Neural progenitor cell (in vitro differentiated cells): ENCODE measurements around the gene SIX4. TPM values are rescaled to one million over a fixed set of nuclear protein-coding genes. Genes with fewer than 3 reads are reported as not detected.
A peak's percentile ranks its signal among the peaks of the same experiment; 100 is the strongest.
"Not testable (repeated sequence)": the region's sequence is repeated elsewhere in the genome, so short reads cannot be mapped to it uniquely, and the experiment has no call there.

Experiments used
- DNase-seq: peaks from one replicate; pipeline ENCODE4 v3.0.0-alpha.2; 2016; ENCODE audit warnings: low spot score
- H2AFZ ChIP-seq: fragments of 200-600 bp; sonication (generic); replicated peaks from 2 replicates; pipeline ENCODE4 v1.6.1; 2016; ENCODE audit warnings: antibody characterized with exemption
- H3F3A ChIP-seq: fragments of 200-600 bp; sonication (generic); 2 replicates; pipeline ENCODE4 v1.6.1; 2016; ENCODE audit warnings: antibody characterized with exemption, low read depth
- H3K27ac ChIP-seq: fragments of 200-600 bp; sonication (generic); 2 replicates; pipeline ENCODE4 v1.5.1; 2016; ENCODE audit warnings: mild to moderate bottlenecking
- H3K27me3 ChIP-seq: fragments of 200-600 bp; sonication (generic); 2 replicates; pipeline ENCODE4 v1.6.1; 2016; ENCODE audit warnings: mild to moderate bottlenecking, moderate library complexity
- H3K36me3 ChIP-seq: fragments of 200-600 bp; sonication (generic); 2 replicates; pipeline ENCODE4 v1.5.1; 2016
- H3K4me1 ChIP-seq: fragments of 200-600 bp; sonication (generic); 2 replicates; pipeline ENCODE4 v1.6.1; 2016; ENCODE audit warnings: mixed run types
- H3K4me2 ChIP-seq: fragments of 200-600 bp; sonication (generic); 2 replicates; pipeline ENCODE4 v1.6.1; 2016
- H3K4me3 ChIP-seq: fragments of 200-600 bp; sonication (generic); 2 replicates; pipeline ENCODE4 v1.5.1; 2016
- H3K79me2 ChIP-seq: fragments of 200-600 bp; sonication (generic); 2 replicates; pipeline ENCODE4 v1.6.1; 2016; ENCODE audit warnings: low read depth
- H3K9ac ChIP-seq: fragments of 200-600 bp; sonication (generic); 2 replicates; pipeline ENCODE4 v1.6.1; 2016
- H3K9me3 ChIP-seq: fragments of 200-600 bp; sonication (generic); 2 replicates; pipeline ENCODE4 v1.5.1; 2016; ENCODE audit warnings: low read depth
- H4K20me1 ChIP-seq: fragments of 200-600 bp; sonication (generic); 2 replicates; pipeline ENCODE4 v1.6.1; 2016; ENCODE audit warnings: low read depth
- H3K27ac Mint-ChIP-seq: 3 replicates; pipeline ENCODE4 v1.8.0; 2021; ENCODE audit warnings: mixed read lengths
- H3K27me3 Mint-ChIP-seq: 2 replicates; pipeline ENCODE4 v1.8.0; 2022; ENCODE audit warnings: low read depth, mild to moderate bottlenecking, inconsistent platforms, moderate library complexity, mixed read lengths; ENCODE audit not compliant: insufficient read depth
- H3K36me3 Mint-ChIP-seq: 3 replicates; pipeline ENCODE4 v1.8.0; 2021; ENCODE audit warnings: mixed read lengths
- H3K4me1 Mint-ChIP-seq: 3 replicates; pipeline ENCODE4 v1.8.0; 2021; ENCODE audit warnings: mixed read lengths
- H3K4me3 Mint-ChIP-seq: 3 replicates; pipeline ENCODE4 v1.8.0; 2021; ENCODE audit warnings: mild to moderate bottlenecking, moderate library complexity, mixed read lengths
- H3K9me3 Mint-ChIP-seq: 3 replicates; pipeline ENCODE4 v1.8.0; 2020; ENCODE audit warnings: mixed read lengths
- EZH2 ChIP-seq: fragments of 200-600 bp; sonication (generic); IDR thresholded peaks from 2 replicates; pipeline ENCODE4 v1.6.1; 2017; ENCODE audit warnings: antibody characterized with exemption, mild to moderate bottlenecking, moderate library complexity
- EZH2phosphoT487 ChIP-seq: fragments of 200-600 bp; sonication (generic); IDR thresholded peaks from 2 replicates; pipeline ENCODE4 v1.6.1; 2017; ENCODE audit warnings: antibody characterized with exemption
- total RNA-seq: library from RNA; depleted of rRNA; stranded (reverse); fragments of >200 nt; gene quantifications from 2 replicates; pipeline ENCODE4 v1.2.3, GENCODE V29; 2015; ENCODE audit warnings: low replicate concordance
- TF ChIP-seq, protein P1 (sequence below): fragments of 200-600 bp; sonication (generic); IDR thresholded peaks from 2 replicates; pipeline ENCODE4 v1.5.1; 2017; ENCODE audit warnings: antibody characterized with exemption, mild to moderate bottlenecking

The SIX4 gene
- total RNA-seq, 1 donor from 2014 or later, result 32.9 TPM

DNA sequence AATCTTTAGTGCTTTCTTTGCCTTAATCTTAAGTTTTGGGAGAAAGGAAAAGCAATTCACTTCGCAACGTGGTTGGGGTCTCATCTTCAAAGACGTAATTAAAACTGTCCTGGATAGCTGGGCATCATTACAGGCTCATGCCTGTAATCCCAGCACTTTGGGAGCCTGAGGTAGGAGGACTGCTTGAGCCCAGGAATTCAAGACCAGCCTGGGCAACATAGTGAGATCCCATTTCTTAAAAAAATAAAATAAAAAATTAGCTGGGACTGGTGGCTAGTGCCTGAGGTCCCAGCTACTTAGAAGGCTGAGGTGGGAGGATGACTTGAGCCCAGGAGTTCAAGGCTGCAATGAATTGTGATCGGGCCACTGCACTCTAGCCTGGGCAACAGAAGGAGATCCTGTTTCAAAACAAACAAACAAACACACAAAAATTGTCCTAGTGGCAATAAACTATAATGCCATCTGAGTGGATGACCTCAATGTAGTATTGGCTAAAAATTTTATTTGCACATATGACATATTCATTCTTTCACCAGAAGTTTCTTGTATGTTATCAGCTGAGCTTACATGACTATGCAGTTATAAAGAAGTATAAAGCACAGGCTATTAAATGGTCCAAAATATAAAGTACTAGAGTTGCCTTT, 8.8 kb upstream of the SIX4 start:
- H3K27me3 Mint-ChIP-seq, result no peaks in the 10 kb centered on the region
- peaks cover 11% of the 10 kb centered on the region for H3K4me1 ChIP-seq
- H3K27ac ChIP-seq, result no peak overlapping the region
- no peak overlapping the region for H2AFZ ChIP-seq
- no peak overlapping the region for H3K9ac ChIP-seq
- H3K4me3 ChIP-seq, result no peak overlapping the region
- H3K9me3 ChIP-seq, result no peaks in the 10 kb centered on the region
- peaks cover 10% of the 10 kb centered on the region for H3K27me3 ChIP-seq
- H3K4me3 Mint-ChIP-seq, result no peak overlapping the region
- H3K36me3 ChIP-seq, result no peaks in the 10 kb centered on the region
- H3K79me2 ChIP-seq, result peaks cover 34% of the 10 kb centered on the region
- H3K4me1 Mint-ChIP-seq, result peaks cover 17% of the 10 kb centered on the region
- no peaks in the 10 kb centered on the region for H3K36me3 Mint-ChIP-seq
- H3K27ac Mint-ChIP-seq, result no peak overlapping the region
- TF ChIP-seq EZH2phosphoT487 (no peak), EZH2 (no peak)
- TF ChIP-seq, protein P1, sequence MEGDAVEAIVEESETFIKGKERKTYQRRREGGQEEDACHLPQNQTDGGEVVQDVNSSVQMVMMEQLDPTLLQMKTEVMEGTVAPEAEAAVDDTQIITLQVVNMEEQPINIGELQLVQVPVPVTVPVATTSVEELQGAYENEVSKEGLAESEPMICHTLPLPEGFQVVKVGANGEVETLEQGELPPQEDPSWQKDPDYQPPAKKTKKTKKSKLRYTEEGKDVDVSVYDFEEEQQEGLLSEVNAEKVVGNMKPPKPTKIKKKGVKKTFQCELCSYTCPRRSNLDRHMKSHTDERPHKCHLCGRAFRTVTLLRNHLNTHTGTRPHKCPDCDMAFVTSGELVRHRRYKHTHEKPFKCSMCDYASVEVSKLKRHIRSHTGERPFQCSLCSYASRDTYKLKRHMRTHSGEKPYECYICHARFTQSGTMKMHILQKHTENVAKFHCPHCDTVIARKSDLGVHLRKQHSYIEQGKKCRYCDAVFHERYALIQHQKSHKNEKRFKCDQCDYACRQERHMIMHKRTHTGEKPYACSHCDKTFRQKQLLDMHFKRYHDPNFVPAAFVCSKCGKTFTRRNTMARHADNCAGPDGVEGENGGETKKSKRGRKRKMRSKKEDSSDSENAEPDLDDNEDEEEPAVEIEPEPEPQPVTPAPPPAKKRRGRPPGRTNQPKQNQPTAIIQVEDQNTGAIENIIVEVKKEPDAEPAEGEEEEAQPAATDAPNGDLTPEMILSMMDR, result no peak
- H3K9me3 Mint-ChIP-seq, result no peaks in the 10 kb centered on the region
- H3K4me2 ChIP-seq, result no peak overlapping the region
- H4K20me1 ChIP-seq, result peaks cover 10% of the 10 kb centered on the region
- peaks cover 6% of the 10 kb centered on the region for H3F3A ChIP-seq
- no peak for DNase-seq

DNA sequence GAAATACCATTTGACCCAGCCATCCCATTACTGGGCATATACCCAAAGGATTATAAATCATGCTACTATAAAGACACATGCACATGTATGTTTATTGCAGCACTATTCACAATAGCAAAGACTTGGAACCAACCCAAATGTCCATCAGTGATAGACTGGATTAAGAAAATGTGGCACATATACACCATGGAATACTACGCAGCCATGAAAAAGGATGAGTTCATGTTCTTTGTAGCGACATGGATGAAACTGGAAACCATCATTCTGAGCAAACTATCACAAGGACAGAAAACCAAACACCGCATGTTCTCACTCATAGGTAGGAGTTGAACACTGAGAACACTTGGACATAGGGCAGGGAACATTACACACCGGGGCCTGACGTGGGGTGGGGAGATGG, 7.1 kb upstream of the SIX4 start:
- peaks cover 17% of the 10 kb centered on the region for H3K79me2 ChIP-seq
- H3K4me3 Mint-ChIP-seq, H4K20me1 ChIP-seq, H3K36me3 ChIP-seq, H3K4me2 ChIP-seq, H3K4me1 ChIP-seq, H2AFZ ChIP-seq, H3K27ac ChIP-seq, H3K9me3 Mint-ChIP-seq, H3K36me3 Mint-ChIP-seq, H3K4me3 ChIP-seq, H3K27me3 Mint-ChIP-seq, H3F3A ChIP-seq, DNase-seq, H3K9me3 ChIP-seq, H3K9ac ChIP-seq, H3K27ac Mint-ChIP-seq: not testable (repeated sequence)
- peaks cover 14% of the 10 kb centered on the region for H3K4me1 Mint-ChIP-seq
- peaks cover 10% of the 10 kb centered on the region for H3K27me3 ChIP-seq

DNA sequence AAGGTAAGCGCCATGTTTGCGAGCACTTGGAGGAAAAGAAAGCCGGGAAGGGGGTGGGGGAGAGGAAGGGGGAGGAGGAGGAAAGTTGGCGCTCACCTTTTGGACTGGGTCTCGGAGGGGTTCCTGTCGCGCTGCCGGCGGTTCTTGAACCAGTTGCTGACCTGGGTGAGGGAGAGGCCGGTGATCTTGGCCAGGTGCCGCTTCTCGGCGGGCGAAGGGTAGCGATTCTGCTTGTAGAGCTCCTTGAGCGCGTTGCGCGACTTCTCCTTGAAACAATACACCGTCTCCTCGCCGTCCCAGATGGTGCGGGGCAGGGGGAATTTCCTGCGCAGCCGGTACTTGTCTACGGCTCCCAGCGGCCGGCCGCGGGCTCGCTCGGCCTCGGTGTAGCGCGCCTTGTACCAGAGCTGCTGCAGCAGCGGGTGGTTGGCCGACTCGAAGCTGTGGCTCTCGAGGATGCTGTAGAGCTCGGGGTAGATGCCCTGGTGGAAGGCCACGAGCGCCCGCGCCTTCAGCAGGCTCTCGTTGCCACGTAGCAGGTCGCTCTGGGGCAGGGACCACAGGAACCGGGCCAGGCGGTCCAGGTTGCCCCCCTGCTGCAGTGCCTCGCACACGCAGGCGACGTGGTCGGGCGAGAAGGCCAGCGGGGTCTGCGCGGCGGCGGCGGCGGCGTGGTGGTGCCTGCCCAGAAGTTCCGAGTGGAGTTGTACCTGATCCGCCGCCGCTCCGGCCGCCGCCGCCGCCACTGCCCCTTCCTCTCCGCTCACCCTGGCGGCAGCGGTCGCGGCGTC, 840 bp downstream of the SIX4 start:
- Histone ChIP-seq H3F3A (peaks cover 44% of the 10 kb centered on the region), H3K27ac (peak overlapping the region; percentile 53), H3K4me3 (peak overlapping the region; percentile 67), H3K9me3 (no peaks in the 10 kb centered on the region), H4K20me1 (peaks cover 43% of the 10 kb centered on the region), H3K36me3 (peaks cover 7% of the 10 kb centered on the region), H3K4me1 (peaks cover 20% of the 10 kb centered on the region), H3K9ac (peak overlapping the region; percentile 42), H3K27me3 (no peaks in the 10 kb centered on the region), H3K4me2 (peak overlapping the region; percentile 93), H3K79me2 (peaks cover 53% of the 10 kb centered on the region), H2AFZ (no peak overlapping the region)
- TF ChIP-seq EZH2, result no peak
- TF ChIP-seq, protein P1, result no peak
- peaks cover 21% of the 10 kb centered on the region for H3K4me1 Mint-ChIP-seq
- peak overlapping the region; percentile 93 for H3K4me3 Mint-ChIP-seq
- peaks cover 9% of the 10 kb centered on the region for H3K27me3 Mint-ChIP-seq
- no peaks in the 10 kb centered on the region for H3K9me3 Mint-ChIP-seq
- H3K36me3 Mint-ChIP-seq, result peaks cover 6% of the 10 kb centered on the region
- peak; percentile 83 for DNase-seq
- no peak overlapping the region for H3K27ac Mint-ChIP-seq
